IPS-15b (cell line): ENCODE results near the gene CKS2.
"Not testable (repeated sequence)": the region's sequence is repeated elsewhere in the genome, so short reads cannot be mapped to it uniquely, and the experiment has no call there.

Experiments used
- H3K27me3 ChIP-seq: one replicate; pipeline ENCODE4 v1.6.1; 2013; ENCODE audit warnings: low read length; ENCODE audit not compliant: control insufficient read depth, insufficient read depth
- H3K36me3 ChIP-seq: one replicate; pipeline ENCODE4 v1.6.1; 2013; ENCODE audit warnings: low read length; ENCODE audit not compliant: control insufficient read depth, insufficient read depth
- H3K4me1 ChIP-seq: one replicate; pipeline ENCODE4 v1.6.1; 2013; ENCODE audit warnings: mild to moderate bottlenecking, low read length; ENCODE audit not compliant: control insufficient read depth, insufficient read depth
- H3K4me3 ChIP-seq: one replicate; pipeline ENCODE4 v1.5.1; 2013; ENCODE audit warnings: low read depth, low read length
- H3K9ac ChIP-seq: one replicate; pipeline ENCODE4 v1.6.1; 2013; ENCODE audit warnings: low read depth, mild to moderate bottlenecking, low read length
- H3K9me3 ChIP-seq: one replicate; pipeline ENCODE4 v1.6.1; 2013; ENCODE audit warnings: mild to moderate bottlenecking, low read length; ENCODE audit not compliant: control insufficient read depth, insufficient read depth

The CKS2 gene

GRCh38 chr9:89339807-89340206 is 28.8 kb downstream of the CKS2 start:
- Histone ChIP-seq H3K36me3 (peaks cover 10% of the 10 kb centered on the region), H3K27me3 (no peaks in the 10 kb centered on the region), H3K9ac (no peak overlapping the region), H3K4me1 (no peaks in the 10 kb centered on the region), H3K4me3 (no peak overlapping the region), H3K9me3 (no peaks in the 10 kb centered on the region)

- Histone ChIP-seq H3K36me3 (peaks cover 10% of the 10 kb centered on the region), H3K9me3 (no peaks in the 10 kb centered on the region), H3K4me3 (no peak overlapping the region), H3K27me3 (no peaks in the 10 kb centered on the region), H3K4me1 (no peaks in the 10 kb centered on the region), H3K9ac (no peak overlapping the region)
Observed at GRCh38 chr9:89340332-89340731, 29.3 kb downstream of the CKS2 start.

- H3K4me3 ChIP-seq, result no peak overlapping the region
- no peaks in the 10 kb centered on the region for H3K9me3 ChIP-seq
- H3K9ac ChIP-seq, result no peak overlapping the region
- no peaks in the 10 kb centered on the region for H3K4me1 ChIP-seq
- no peaks in the 10 kb centered on the region for H3K27me3 ChIP-seq
- H3K36me3 ChIP-seq, result peaks cover 19% of the 10 kb centered on the region
Observed at GRCh38 chr9:89342213-89342612, 31.2 kb downstream of the CKS2 start.

GRCh38 chr9:89342948-89343347 is 32.0 kb downstream of the CKS2 start:
- Histone ChIP-seq H3K36me3 (peaks cover 19% of the 10 kb centered on the region), H3K4me1 (no peaks in the 10 kb centered on the region), H3K9me3 (no peaks in the 10 kb centered on the region), H3K9ac (no peak overlapping the region), H3K27me3 (no peaks in the 10 kb centered on the region), H3K4me3 (no peak overlapping the region)

- H3K4me3 ChIP-seq, H3K9me3 ChIP-seq, H3K27me3 ChIP-seq, H3K9ac ChIP-seq, H3K4me1 ChIP-seq: not testable (repeated sequence)
- H3K36me3 ChIP-seq, result peaks cover 28% of the 10 kb centered on the region
Observed at GRCh38 chr9:89343812-89344211, 32.8 kb downstream of the CKS2 start.

- no peak overlapping the region for H3K9ac ChIP-seq
- no peaks in the 10 kb centered on the region for H3K4me1 ChIP-seq
- peaks cover 34% of the 10 kb centered on the region for H3K36me3 ChIP-seq
- H3K4me3 ChIP-seq, result no peak overlapping the region
- H3K27me3 ChIP-seq, result no peaks in the 10 kb centered on the region
- H3K9me3 ChIP-seq, result no peaks in the 10 kb centered on the region
Observed at GRCh38 chr9:89345476-89345875, 34.5 kb downstream of the CKS2 start.

- no peak overlapping the region for H3K4me3 ChIP-seq
- H3K9ac ChIP-seq, result no peak overlapping the region
- H3K9me3 ChIP-seq, result no peaks in the 10 kb centered on the region
- no peaks in the 10 kb centered on the region for H3K27me3 ChIP-seq
- H3K4me1 ChIP-seq, result no peaks in the 10 kb centered on the region
- peaks cover 44% of the 10 kb centered on the region for H3K36me3 ChIP-seq
Observed at GRCh38 chr9:89346696-89347095, 35.7 kb downstream of the CKS2 start.

GRCh38 chr9:89347651-89348050 is 36.7 kb downstream of the CKS2 start:
- H3K36me3 ChIP-seq, result peaks cover 41% of the 10 kb centered on the region
- H3K4me1 ChIP-seq, result no peaks in the 10 kb centered on the region
- no peak overlapping the region for H3K9ac ChIP-seq
- no peak overlapping the region for H3K4me3 ChIP-seq
- no peaks in the 10 kb centered on the region for H3K9me3 ChIP-seq
- no peaks in the 10 kb centered on the region for H3K27me3 ChIP-seq

GRCh38 chr9:89349607-89350006 is 38.6 kb downstream of the CKS2 start:
- H3K9ac ChIP-seq, result no peak overlapping the region
- H3K9me3 ChIP-seq, result no peaks in the 10 kb centered on the region
- no peak overlapping the region for H3K4me3 ChIP-seq
- H3K4me1 ChIP-seq, result no peaks in the 10 kb centered on the region
- no peaks in the 10 kb centered on the region for H3K27me3 ChIP-seq
- H3K36me3 ChIP-seq, result peaks cover 51% of the 10 kb centered on the region

- Histone ChIP-seq H3K36me3 (peaks cover 57% of the 10 kb centered on the region), H3K9me3 (no peaks in the 10 kb centered on the region), H3K27me3 (no peaks in the 10 kb centered on the region), H3K4me1 (no peaks in the 10 kb centered on the region), H3K9ac (no peak overlapping the region), H3K4me3 (no peak overlapping the region)
Observed at GRCh38 chr9:89350988-89351557, 40.1 kb downstream of the CKS2 start.

- Histone ChIP-seq H3K4me3 (no peak overlapping the region), H3K4me1 (no peaks in the 10 kb centered on the region), H3K36me3 (peaks cover 51% of the 10 kb centered on the region), H3K9ac (no peak overlapping the region), H3K27me3 (no peaks in the 10 kb centered on the region), H3K9me3 (no peaks in the 10 kb centered on the region)
Observed at GRCh38 chr9:89351584-89352300, 40.7 kb downstream of the CKS2 start.

- Histone ChIP-seq H3K4me3 (no peak overlapping the region), H3K9me3 (no peaks in the 10 kb centered on the region), H3K36me3 (peaks cover 52% of the 10 kb centered on the region), H3K4me1 (no peaks in the 10 kb centered on the region), H3K9ac (no peak overlapping the region), H3K27me3 (no peaks in the 10 kb centered on the region)
Observed at GRCh38 chr9:89352451-89352850, 41.5 kb downstream of the CKS2 start.
